Activated naive CD4-positive, alpha-beta T cell treated with anti-CD3 and anti-CD28 coated beads, Interleukin-2, amount 10 ng/mL, durations not matched to agents 7 days and 5 days (primary cell): Measurements from ENCODE around the gene SCYL2.
"Not testable (repeated sequence)": the region's sequence is repeated elsewhere in the genome, so short reads cannot be mapped to it uniquely, and the experiment has no call there.

ENCODE experiments used
- CTCF ChIA-PET: fragments of 350-600 bp; sonication (Branson Sonifier 250); formaldehyde crosslinking; loops from one replicate; lab custom pipeline; 2021; ENCODE audit warnings: antibody characterized with exemption; lab: Charles Lee
- DNase-seq: peaks from one replicate; pipeline ENCODE4 v3.0.0-alpha.2; 2020
- H3K27ac Mint-ChIP-seq: one replicate; pipeline ENCODE4 v1.8.0; 2021; ENCODE audit warnings: mild to moderate bottlenecking, moderate library complexity, mixed read lengths
- H3K27me3 Mint-ChIP-seq: one replicate; pipeline ENCODE4 v1.8.0; 2021; ENCODE audit warnings: mild to moderate bottlenecking, mixed read lengths
- H3K36me3 Mint-ChIP-seq: one replicate; pipeline ENCODE4 v1.8.0; 2021; ENCODE audit warnings: mixed read lengths
- H3K4me1 Mint-ChIP-seq: one replicate; pipeline ENCODE4 v1.8.0; 2021; ENCODE audit warnings: mixed read lengths
- H3K4me3 Mint-ChIP-seq: one replicate; pipeline ENCODE4 v1.8.0; 2021; ENCODE audit warnings: mild to moderate bottlenecking, moderate library complexity, mixed read lengths
- H3K9me3 Mint-ChIP-seq: one replicate; pipeline ENCODE4 v1.8.0; 2021; ENCODE audit warnings: mixed read lengths

SCYL2 gene

DNA sequence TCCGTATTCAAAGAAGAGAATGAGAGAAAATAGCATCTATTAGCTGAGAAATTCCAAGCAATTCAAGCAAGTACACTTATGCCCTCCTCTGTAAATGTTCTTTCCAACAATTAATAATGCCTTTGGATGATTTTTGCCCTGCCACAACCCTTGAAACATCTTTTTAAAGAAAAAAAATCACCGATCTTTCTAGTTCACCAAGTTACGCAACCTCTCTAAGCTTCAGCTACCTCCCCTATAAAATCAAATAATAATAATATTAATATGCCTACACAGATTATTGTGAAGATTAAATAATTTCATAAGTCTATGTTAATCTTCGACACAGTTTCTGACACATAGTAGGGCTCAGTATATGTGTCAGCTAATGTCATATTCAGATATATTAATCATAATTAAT, 19.2 kb upstream of the SCYL2 start:
- Mint-ChIP-seq H3K4me1 (no peaks in the 10 kb centered on the region), H3K9me3 (no peaks in the 10 kb centered on the region), H3K4me3 (no peak overlapping the region), H3K27ac (no peak overlapping the region), H3K36me3 (no peaks in the 10 kb centered on the region), H3K27me3 (no peaks in the 10 kb centered on the region)
- DNase-seq, result no peak
- CTCF ChIA-PET, result no interaction called here

DNA sequence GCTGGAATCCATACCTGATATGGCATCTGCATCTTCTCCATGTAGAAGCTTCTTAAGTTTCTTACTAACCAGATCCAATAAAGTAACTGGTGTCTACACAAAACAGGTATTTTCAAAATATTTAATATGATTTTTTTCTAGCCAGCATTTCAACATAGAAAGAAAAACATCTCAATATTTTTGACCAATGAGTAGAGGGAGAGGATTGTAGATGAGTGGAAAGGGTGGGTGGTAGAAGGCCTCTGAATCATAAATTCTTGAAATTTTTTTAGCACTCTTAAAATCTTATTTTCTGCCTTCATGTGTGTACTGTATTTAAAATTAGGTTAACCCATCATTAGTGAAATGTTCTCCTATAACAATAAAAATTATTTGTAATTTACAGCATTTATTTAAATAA, 18.1 kb upstream of the SCYL2 start:
- Mint-ChIP-seq H3K27ac (no peak overlapping the region), H3K9me3 (no peaks in the 10 kb centered on the region), H3K36me3 (no peaks in the 10 kb centered on the region), H3K27me3 (no peaks in the 10 kb centered on the region), H3K4me3 (no peak overlapping the region), H3K4me1 (no peaks in the 10 kb centered on the region)
- DNase-seq, result no peak
- CTCF ChIA-PET, result no interaction called here

DNA sequence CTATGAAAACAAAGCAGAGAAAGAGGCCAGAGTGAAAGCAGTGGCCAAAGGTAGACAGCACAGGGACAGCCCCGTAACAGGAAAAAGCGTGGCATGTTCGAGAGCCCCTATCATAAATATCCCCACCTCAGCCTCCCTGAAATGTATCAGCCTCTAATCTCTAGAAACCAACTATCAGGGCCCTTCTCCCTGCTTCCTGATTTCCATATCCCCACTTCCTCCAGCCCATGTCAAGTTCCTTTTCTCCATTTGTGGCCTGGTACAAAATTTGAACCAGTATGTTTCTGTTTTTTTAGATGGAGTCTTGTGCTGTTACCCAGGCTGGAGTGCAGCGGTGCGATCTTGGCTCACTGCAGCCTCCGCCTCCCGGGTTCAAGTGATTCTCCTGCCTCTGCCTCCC, 17.0 kb upstream of the SCYL2 start:
- CTCF ChIA-PET, result no interaction called here
- Mint-ChIP-seq H3K27me3 (no peaks in the 10 kb centered on the region), H3K4me3 (no peak overlapping the region), H3K27ac (no peak overlapping the region), H3K9me3 (no peaks in the 10 kb centered on the region), H3K4me1 (no peaks in the 10 kb centered on the region), H3K36me3 (no peaks in the 10 kb centered on the region)
- DNase-seq, result no peak

DNA sequence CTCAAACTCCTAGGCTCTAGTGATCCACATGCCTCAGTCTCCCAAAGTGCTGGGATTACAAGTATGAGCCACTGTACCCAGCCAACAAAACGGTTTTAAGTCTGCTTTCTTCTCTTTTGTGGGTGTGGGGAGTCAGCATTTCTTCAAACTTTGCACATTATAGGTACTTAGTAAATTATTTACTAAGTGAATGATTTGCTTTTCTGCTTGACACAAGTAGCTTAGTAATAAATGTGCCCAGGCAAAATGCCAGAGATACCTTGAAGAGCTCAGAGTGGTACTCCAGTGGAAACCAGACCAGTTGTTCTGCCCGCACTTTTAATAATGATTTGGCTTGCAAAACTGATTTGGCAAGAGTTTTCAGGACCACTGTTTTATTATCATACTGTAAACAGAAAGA, 15.1 kb upstream of the SCYL2 start:
- CTCF ChIA-PET, result interaction anchor here (1.2 kb wide), 1 partner anchor 29 kb away, joined by 3 read pairs; no protein-coding TSS in a partner anchor
- no peaks in the 10 kb centered on the region for H3K36me3 Mint-ChIP-seq
- no peaks in the 10 kb centered on the region for H3K27me3 Mint-ChIP-seq
- no peak overlapping the region for H3K27ac Mint-ChIP-seq
- no peaks in the 10 kb centered on the region for H3K9me3 Mint-ChIP-seq
- no peaks in the 10 kb centered on the region for H3K4me1 Mint-ChIP-seq
- no peak for DNase-seq
- H3K4me3 Mint-ChIP-seq, result no peak overlapping the region

DNA sequence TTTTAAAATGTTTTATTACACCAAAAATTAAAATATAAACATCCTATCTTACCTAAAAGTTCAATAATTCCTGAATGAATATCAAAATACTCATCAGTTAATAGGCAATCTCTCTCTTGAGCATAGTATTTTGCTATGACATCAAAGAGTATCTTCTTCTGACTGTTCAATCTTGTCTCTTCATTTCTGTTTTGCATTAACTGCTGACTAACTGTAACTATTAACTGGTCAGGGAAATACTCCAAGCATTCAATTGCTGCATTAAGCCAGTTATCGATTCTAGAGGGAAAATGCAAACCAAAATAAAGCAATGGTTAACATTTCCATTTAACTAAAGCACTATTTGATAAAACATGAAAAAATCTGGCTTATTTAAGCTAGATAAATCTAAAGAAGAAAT, 13.5 kb upstream of the SCYL2 start:
- CTCF ChIA-PET, result no interaction called here
- Mint-ChIP-seq H3K4me3 (no peak overlapping the region), H3K4me1 (peaks cover 11% of the 10 kb centered on the region), H3K9me3 (no peaks in the 10 kb centered on the region), H3K27ac (no peak overlapping the region), H3K36me3 (peaks cover 4% of the 10 kb centered on the region), H3K27me3 (no peaks in the 10 kb centered on the region)
- no peak for DNase-seq

DNA sequence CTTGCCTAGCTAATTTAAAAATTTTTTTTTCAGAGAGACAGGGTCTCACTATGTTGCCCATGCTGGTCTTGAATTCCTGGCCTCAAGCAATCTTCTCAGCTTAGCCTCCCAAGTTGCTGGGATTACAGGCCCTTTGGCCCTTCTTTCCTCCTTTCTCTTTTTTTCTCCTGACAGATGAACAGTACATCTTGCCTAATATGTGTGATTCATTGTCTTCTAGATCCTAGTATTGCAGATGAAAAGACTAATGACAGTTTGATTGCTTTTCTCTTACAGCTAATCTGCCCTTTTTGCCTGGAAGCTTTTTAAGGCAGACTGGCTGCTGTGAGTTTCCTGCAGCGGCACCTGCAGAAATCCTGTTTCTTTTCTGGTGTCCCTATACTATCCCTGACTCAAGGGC, 12.1 kb upstream of the SCYL2 start:
- Mint-ChIP-seq H3K36me3 (peaks cover 4% of the 10 kb centered on the region), H3K27me3 (no peaks in the 10 kb centered on the region), H3K27ac (no peak overlapping the region), H3K4me1 (peaks cover 15% of the 10 kb centered on the region), H3K9me3 (no peaks in the 10 kb centered on the region), H3K4me3 (no peak overlapping the region)
- CTCF ChIA-PET, result no interaction called here
- DNase-seq, result no peak

DNA sequence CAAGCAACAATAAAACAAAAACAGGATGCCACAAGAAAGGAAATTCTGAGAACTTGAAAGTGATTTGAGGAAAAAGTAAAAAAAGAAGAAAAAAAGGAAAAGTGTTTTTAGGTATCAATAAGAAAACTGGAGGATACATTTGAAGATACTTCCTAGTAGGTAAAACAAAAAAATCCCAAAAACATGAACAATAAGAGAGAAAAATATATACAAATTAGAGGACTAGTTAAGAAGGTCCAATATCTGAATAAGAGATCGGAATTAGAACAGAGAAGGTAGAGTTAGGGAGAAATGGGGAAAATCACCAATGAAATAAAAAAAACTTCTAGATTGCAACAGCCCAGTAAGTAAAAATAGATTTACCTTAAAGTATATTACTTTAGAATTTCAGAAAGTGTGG, 8.8 kb upstream of the SCYL2 start:
- Mint-ChIP-seq H3K4me3 (no peak overlapping the region), H3K4me1 (peaks cover 15% of the 10 kb centered on the region), H3K27ac (no peak overlapping the region), H3K9me3 (no peaks in the 10 kb centered on the region), H3K27me3 (no peaks in the 10 kb centered on the region), H3K36me3 (peaks cover 5% of the 10 kb centered on the region)
- CTCF ChIA-PET, result no interaction called here
- no peak for DNase-seq

DNA sequence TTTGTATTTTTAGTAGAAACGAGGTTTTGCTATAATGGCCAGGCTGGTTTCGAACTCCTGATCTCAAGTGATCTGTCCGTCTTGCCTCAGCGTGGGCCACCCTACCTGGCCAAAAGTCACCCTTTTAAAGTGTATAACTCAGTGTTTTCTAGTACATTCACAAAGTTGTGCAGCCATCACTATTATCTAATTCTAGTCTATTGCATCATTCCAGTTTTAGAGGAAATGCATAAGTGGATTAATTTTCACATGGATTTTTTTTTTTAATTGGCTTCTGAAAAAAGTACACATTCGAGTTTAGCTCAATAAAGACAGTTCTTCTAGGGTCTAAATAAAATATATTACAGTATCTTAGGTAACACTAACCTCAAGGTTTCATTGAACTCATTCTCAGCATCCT, 3.8 kb upstream of the SCYL2 start:
- Mint-ChIP-seq H3K4me3 (no peak overlapping the region), H3K36me3 (peaks cover 2% of the 10 kb centered on the region), H3K27me3 (no peaks in the 10 kb centered on the region), H3K9me3 (no peaks in the 10 kb centered on the region), H3K27ac (no peak overlapping the region), H3K4me1 (peaks cover 19% of the 10 kb centered on the region)
- no peak for DNase-seq
- CTCF ChIA-PET, result no interaction called here

DNA sequence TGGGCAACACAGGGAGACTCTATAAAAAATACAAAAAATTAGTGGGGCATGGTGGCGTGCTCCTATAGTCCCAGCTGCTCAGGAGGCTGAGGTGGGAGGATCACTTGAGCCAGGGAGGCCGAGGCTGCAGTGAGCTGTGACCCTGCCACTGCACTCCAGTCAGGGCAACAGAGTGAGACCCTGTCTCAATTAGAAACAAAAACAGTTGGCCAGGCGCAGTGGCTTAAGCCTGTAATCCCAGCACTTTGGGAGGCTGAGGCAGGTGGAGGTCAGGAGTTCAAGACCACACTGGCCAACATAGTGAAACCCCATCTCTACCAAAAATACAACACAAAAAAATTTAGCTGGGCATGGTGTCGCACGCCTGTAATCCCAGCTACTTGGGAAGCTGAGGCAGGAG, 1.9 kb upstream of the SCYL2 start:
- H3K4me1 Mint-ChIP-seq, result peaks cover 26% of the 10 kb centered on the region
- CTCF ChIA-PET, result not testable (repeated sequence)

DNA sequence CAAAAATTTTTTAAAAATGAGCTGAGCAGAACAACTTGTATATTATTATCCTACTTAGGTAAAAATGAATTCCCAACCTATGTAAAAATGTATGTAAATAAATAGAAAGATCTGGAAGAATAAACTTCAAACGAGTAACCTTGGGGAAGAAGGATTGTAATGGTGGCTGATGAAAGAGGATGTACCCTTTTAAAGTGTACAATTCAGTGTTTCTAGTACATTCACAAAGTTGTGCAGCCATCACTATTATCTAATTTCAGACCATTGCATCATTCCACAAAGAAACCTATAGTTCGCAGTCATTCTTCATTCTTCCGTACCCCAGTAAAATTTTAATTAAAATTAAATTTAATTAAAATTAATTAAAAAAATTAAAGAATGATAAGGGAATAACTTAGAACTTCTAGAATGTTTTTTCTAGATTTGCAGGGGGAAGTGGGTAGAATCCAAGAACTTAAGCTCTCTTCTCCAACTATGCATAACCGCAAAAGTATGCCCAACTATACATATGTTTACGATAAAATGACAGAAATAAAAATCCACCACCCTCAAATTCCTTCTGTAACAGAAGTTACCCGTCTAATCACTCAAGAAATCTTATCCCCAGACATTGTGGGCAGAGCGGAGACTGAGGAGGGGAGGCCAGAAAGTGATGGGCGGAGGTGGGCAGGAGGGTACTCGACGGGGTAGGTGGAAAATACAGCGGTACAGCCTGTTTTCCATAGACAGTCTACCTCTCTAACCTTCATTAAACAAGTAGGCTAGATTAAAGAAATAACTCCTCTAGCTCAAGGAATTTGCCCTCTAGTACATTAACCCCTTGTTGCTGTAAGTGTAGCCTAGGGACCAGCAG, 1.0 kb upstream of the SCYL2 start:
- Mint-ChIP-seq H3K36me3 (peaks cover 1% of the 10 kb centered on the region), H3K9me3 (no peaks in the 10 kb centered on the region), H3K27ac (peak overlapping the region; percentile 99), H3K4me3 (peak overlapping the region; percentile 99), H3K27me3 (no peaks in the 10 kb centered on the region), H3K4me1 (peaks cover 26% of the 10 kb centered on the region)
- no peak for DNase-seq
- CTCF ChIA-PET, result no interaction called here

More for the DNA sequence above, 1.9 kb upstream of the SCYL2 start:
- H3K4me3 Mint-ChIP-seq, H3K27ac Mint-ChIP-seq, H3K27me3 Mint-ChIP-seq, H3K36me3 Mint-ChIP-seq, DNase-seq, H3K9me3 Mint-ChIP-seq: not testable (repeated sequence)

DNA sequence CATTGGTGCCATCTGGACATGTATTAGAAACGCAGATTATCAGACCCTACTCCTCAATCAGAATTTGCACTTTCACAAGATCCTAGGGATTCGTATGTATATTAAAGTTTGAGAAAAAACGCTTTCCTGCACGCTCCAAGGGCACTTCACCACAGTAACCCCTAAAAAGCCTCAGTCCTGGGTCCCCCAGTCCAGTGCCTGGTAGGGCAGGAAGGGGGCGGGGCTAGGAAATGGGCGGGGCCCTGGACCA, 467 bp upstream of the SCYL2 start:
- Mint-ChIP-seq H3K27me3 (no peaks in the 10 kb centered on the region), H3K36me3 (peaks cover 3% of the 10 kb centered on the region), H3K4me3 (peak overlapping the region; percentile 99), H3K4me1 (peaks cover 28% of the 10 kb centered on the region), H3K27ac (peak overlapping the region; percentile 99), H3K9me3 (no peaks in the 10 kb centered on the region)
- DNase-seq, result peak; percentile 96
- CTCF ChIA-PET, result no interaction called here

DNA sequence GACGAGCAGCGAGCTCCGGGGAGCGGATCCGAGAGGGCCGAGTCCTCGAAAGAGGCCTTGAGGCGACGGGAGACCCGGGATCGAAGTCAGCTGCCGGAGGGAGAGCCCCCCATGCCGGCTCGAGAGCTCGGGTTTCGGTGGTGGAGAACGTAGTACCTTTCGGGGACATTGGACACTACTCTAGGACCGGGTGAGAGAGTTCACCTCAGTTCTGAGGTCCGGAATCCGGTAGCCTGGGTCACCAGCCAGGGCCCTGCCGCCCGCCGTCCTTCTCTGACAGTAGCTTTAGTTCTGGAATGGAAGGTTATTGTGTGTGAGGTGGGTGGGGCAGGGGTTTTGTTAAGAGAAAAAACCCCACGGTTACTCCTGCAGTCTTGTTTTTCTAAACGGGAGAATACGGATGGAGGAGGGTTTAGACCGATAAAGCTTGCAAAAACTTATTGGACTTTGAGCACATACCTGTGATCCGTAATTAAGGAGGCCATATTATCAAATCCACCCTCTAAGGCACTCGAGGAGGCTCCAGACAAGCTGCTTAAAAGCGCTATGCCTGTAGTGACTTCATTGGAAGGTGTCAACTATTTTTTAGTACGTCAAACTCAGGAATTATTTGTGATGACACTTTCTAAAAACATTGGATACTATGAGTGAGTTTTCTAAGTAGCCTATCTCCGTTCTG, 765 bp downstream of the SCYL2 start:
- Mint-ChIP-seq H3K9me3 (no peaks in the 10 kb centered on the region), H3K4me3 (peak overlapping the region; percentile 99), H3K36me3 (peaks cover 6% of the 10 kb centered on the region), H3K27ac (peak overlapping the region; percentile 92), H3K4me1 (peaks cover 32% of the 10 kb centered on the region), H3K27me3 (no peaks in the 10 kb centered on the region)
- DNase-seq, result peak; percentile 42
- CTCF ChIA-PET, result interaction anchor here (1.2 kb wide), 1 partner anchor 114 kb away, joined by 5 read pairs; no protein-coding TSS in a partner anchor

DNA sequence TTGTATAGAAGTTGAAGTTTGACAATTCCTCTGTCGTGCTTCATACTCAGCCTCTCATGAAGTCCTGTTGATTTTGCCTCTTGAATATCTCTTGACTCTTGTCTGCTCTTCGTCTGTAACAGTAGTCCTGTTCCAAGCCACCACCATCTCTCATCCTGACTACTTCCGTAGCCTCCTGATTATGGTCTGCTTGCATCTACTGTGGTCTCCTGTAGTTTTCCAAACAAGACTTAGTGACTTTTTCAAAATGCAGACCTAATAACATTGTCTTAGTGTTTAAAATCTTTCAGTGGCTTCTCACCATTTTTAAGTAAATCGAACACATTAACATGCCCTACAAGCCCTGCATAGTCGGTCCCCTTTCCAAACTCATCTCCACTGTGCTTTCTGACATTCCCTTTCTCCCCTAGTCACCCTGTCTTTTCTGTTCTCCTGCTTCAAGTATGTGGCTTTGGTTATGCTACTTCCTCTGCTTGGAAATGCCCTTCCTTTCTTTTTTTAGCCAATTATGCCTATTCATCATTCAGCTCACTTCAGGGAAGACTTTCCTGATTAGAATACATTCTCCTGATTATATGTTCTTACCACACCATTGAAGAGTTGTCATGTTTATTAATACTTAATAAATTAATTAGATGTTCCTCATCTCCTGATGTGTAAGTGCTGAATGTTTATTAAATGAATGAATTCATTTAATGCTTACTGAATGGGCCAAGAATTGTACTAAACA, 2.0 kb downstream of the SCYL2 start:
- Mint-ChIP-seq H3K4me3 (peak overlapping the region; percentile 99), H3K36me3 (peaks cover 9% of the 10 kb centered on the region), H3K4me1 (peaks cover 38% of the 10 kb centered on the region), H3K9me3 (no peaks in the 10 kb centered on the region), H3K27ac (peak overlapping the region; percentile 56), H3K27me3 (no peaks in the 10 kb centered on the region)
- no peak for DNase-seq
- CTCF ChIA-PET, result no interaction called here

DNA sequence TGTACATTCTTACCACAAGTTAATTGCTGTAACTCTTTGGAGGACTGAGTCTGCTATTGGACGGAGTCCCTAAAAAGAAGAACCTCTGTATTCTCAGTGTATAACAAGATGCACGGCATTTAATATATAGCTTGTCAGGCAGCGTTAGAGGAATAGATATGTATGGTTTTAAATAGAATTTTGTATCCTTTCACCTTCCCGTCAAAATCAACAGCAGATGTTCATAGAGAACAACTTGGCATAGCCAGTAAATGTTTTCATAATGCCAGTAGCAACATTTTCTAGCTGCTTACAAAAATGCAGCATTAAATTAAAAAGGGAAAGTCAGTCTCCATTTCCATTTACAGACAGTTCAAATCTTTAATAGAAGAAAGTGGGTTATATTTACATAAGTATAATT, 6.8 kb downstream of the SCYL2 start:
- H3K36me3 Mint-ChIP-seq, result peaks cover 13% of the 10 kb centered on the region
- peaks cover 27% of the 10 kb centered on the region for H3K4me1 Mint-ChIP-seq
- H3K4me3 Mint-ChIP-seq, result no peak overlapping the region
- H3K27ac Mint-ChIP-seq, result no peak overlapping the region
- no peak for DNase-seq
- no peaks in the 10 kb centered on the region for H3K9me3 Mint-ChIP-seq
- CTCF ChIA-PET, result no interaction called here
- H3K27me3 Mint-ChIP-seq, result no peaks in the 10 kb centered on the region

DNA sequence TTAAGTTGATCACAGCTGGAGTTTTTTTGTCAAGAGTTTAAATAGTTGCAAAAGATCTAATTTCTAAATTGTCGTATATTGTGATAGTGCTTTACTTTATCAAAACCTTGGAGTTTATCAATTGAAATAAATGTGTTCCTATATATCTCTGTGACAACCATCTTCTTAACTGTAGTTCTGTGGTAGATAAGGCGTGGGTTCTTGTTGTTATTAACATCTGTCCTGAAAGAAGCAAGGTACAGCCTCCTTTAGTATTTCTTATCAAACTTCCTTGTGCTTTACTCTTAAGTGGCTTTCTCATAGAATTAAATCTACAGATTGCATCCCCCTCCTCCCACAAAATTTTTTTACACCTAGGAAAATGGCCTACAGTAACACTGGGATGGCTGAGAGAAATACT, 7.3 kb downstream of the SCYL2 start:
- Mint-ChIP-seq H3K4me3 (no peak overlapping the region), H3K36me3 (peaks cover 13% of the 10 kb centered on the region), H3K4me1 (peaks cover 22% of the 10 kb centered on the region), H3K9me3 (no peaks in the 10 kb centered on the region), H3K27ac (no peak overlapping the region), H3K27me3 (no peaks in the 10 kb centered on the region)
- DNase-seq, result no peak
- CTCF ChIA-PET, result no interaction called here
